Activated T-helper 2 cell treated with anti-CD3 and anti-CD28 coated beads, Interferon-gamma antibody, Interleukin-2, Interleukin-4, amounts not matched to agents 10 μg/mL and 5 μg/mL and 100 μg/mL, durations not matched to agents 14 hours and 24 hours and 36 hours (primary cell): ENCODE data around the gene DIPK1C. TPM values are rescaled to one million over a fixed set of nuclear protein-coding genes. Genes with fewer than 3 reads are reported as not detected.
"Not testable (repeated sequence)": the region's sequence is repeated elsewhere in the genome, so short reads cannot be mapped to it uniquely, and the experiment has no call there.

Experiments used
- DNase-seq: peaks from one replicate; pipeline ENCODE4 v3.0.0; 2021; ENCODE audit warnings: low spot score
- H3K27ac Mint-ChIP-seq: one replicate; pipeline ENCODE4 v1.8.0; 2021; ENCODE audit warnings: mixed read lengths
- H3K27me3 Mint-ChIP-seq: one replicate; pipeline ENCODE4 v1.8.0; 2021; ENCODE audit warnings: low read depth, mixed read lengths
- H3K36me3 Mint-ChIP-seq: one replicate; pipeline ENCODE4 v1.8.0; 2021; ENCODE audit warnings: low read depth, mixed read lengths
- H3K4me1 Mint-ChIP-seq: one replicate; pipeline ENCODE4 v1.8.0; 2021; ENCODE audit warnings: low read depth, mixed read lengths
- H3K4me3 Mint-ChIP-seq: one replicate; pipeline ENCODE4 v1.8.0; 2021; ENCODE audit warnings: low read depth, mild to moderate bottlenecking, moderate library complexity, mixed read lengths
- H3K9me3 Mint-ChIP-seq: one replicate; pipeline ENCODE4 v1.8.0; 2021; ENCODE audit warnings: mixed read lengths
- intact Hi-C: fragments of 100-400 bp; cut with micrococcal nuclease; formaldehyde crosslinking; loops from one replicate; pipeline ENCODE4 v1.15.1; 2023
- total RNA-seq: library from RNA; stranded (reverse); gene quantifications from 2 replicates; pipeline ENCODE4 v1.2.3, GENCODE V29; 2022

Gene DIPK1C
- total RNA-seq = not detected in 2 replicates

GRCh38 chr18:74457043-74457724 lies at the start of gene DIPK1C:
DIPK1C (minus strand) TSS chr18:74457308; CDS start chr18:74457259, 49 bp downstream.
- intact Hi-C loops = no loop called here
- H3K36me3 Mint-ChIP-seq = no peaks in the 10 kb centered on the region
- no peaks in the 10 kb centered on the region for H3K4me1 Mint-ChIP-seq
- peaks cover 67% of the 10 kb centered on the region for H3K27me3 Mint-ChIP-seq
- H3K4me3 Mint-ChIP-seq = no peak within 1 kb of the TSS
- no peak for DNase-seq
- H3K9me3 Mint-ChIP-seq = no peaks in the 10 kb centered on the region
- H3K27ac Mint-ChIP-seq = no peak within 1 kb of the TSS

GRCh38 chr18:74506448-74507084 lies 49.5 kb upstream of the DIPK1C start:
- peak overlapping the region; percentile 18 for H3K27ac Mint-ChIP-seq
- peaks cover 2% of the 10 kb centered on the region for H3K4me1 Mint-ChIP-seq
- intact Hi-C loops = no loop called here
- H3K27me3 Mint-ChIP-seq = no peaks in the 10 kb centered on the region
- no peaks in the 10 kb centered on the region for H3K9me3 Mint-ChIP-seq
- no peak overlapping the region for H3K4me3 Mint-ChIP-seq
- peaks cover 78% of the 10 kb centered on the region for H3K36me3 Mint-ChIP-seq
- no peak for DNase-seq

GRCh38 chr18:74505776-74506175 lies 48.7 kb upstream of the DIPK1C start:
- intact Hi-C loops = no loop called here
- H3K36me3 Mint-ChIP-seq = peaks cover 78% of the 10 kb centered on the region
- DNase-seq = no peak
- peaks cover 2% of the 10 kb centered on the region for H3K4me1 Mint-ChIP-seq
- no peaks in the 10 kb centered on the region for H3K27me3 Mint-ChIP-seq
- H3K4me3 Mint-ChIP-seq = no peak overlapping the region
- no peaks in the 10 kb centered on the region for H3K9me3 Mint-ChIP-seq
- no peak overlapping the region for H3K27ac Mint-ChIP-seq

- intact Hi-C loops = no loop called here
- Mint-ChIP-seq H3K27me3 (no peaks in the 10 kb centered on the region), H3K4me3 (no peak overlapping the region), H3K9me3 (no peaks in the 10 kb centered on the region), H3K4me1 (peaks cover 18% of the 10 kb centered on the region), H3K36me3 (peaks cover 65% of the 10 kb centered on the region), H3K27ac (no peak overlapping the region)
- no peak for DNase-seq
Measured at GRCh38 chr18:74503137-74503536, 46.0 kb upstream of the DIPK1C start.

- Mint-ChIP-seq H3K4me3 (peak overlapping the region; percentile 33), H3K4me1 (peaks cover 31% of the 10 kb centered on the region), H3K9me3 (no peaks in the 10 kb centered on the region), H3K36me3 (peaks cover 59% of the 10 kb centered on the region), H3K27me3 (no peaks in the 10 kb centered on the region), H3K27ac (peak overlapping the region; percentile 73)
- DNase-seq = no peak
- intact Hi-C loops = no loop called here
Measured at GRCh38 chr18:74501386-74501785, 44.3 kb upstream of the DIPK1C start.

GRCh38 chr18:74500774-74501173 lies 43.7 kb upstream of the DIPK1C start:
- Mint-ChIP-seq H3K36me3 (peaks cover 56% of the 10 kb centered on the region), H3K4me1 (peaks cover 31% of the 10 kb centered on the region)

GRCh38 chr18:74500372-74500771 lies 43.3 kb upstream of the DIPK1C start:
- intact Hi-C loops = no loop called here

More at GRCh38 chr18:74500774-74501173, 43.7 kb upstream of the DIPK1C start:
- intact Hi-C loops, H3K27me3 Mint-ChIP-seq, DNase-seq, H3K9me3 Mint-ChIP-seq: not testable (repeated sequence)
- H3K27ac Mint-ChIP-seq = peak overlapping the region; percentile 73
- H3K4me3 Mint-ChIP-seq = peak overlapping the region; percentile 93

GRCh38 chr18:74499633-74500032 lies 42.5 kb upstream of the DIPK1C start:
- Mint-ChIP-seq H3K27me3 (no peaks in the 10 kb centered on the region), H3K9me3 (no peaks in the 10 kb centered on the region), H3K36me3 (peaks cover 51% of the 10 kb centered on the region), H3K27ac (peak overlapping the region; percentile 96), H3K4me3 (peak overlapping the region; percentile 93), H3K4me1 (peaks cover 31% of the 10 kb centered on the region)
- DNase-seq = peak; percentile 54
- intact Hi-C loops = loop anchor here (1.0 to 5.0 kb wide), 9 partner anchors 15 to 711 kb away; partner anchors contain the start of genes TIMM21, TSHZ1 and ZNF407

More at GRCh38 chr18:74500372-74500771, 43.3 kb upstream of the DIPK1C start:
- Mint-ChIP-seq H3K9me3 (no peaks in the 10 kb centered on the region), H3K4me3 (peak overlapping the region; percentile 93), H3K27me3 (no peaks in the 10 kb centered on the region), H3K4me1 (peaks cover 31% of the 10 kb centered on the region), H3K36me3 (peaks cover 53% of the 10 kb centered on the region), H3K27ac (peak overlapping the region; percentile 73)
- DNase-seq = no peak

GRCh38 chr18:74498712-74499627 lies 41.9 kb upstream of the DIPK1C start:
- no peaks in the 10 kb centered on the region for H3K9me3 Mint-ChIP-seq
- H3K27ac Mint-ChIP-seq = peak overlapping the region; percentile 96
- H3K4me1 Mint-ChIP-seq = peaks cover 31% of the 10 kb centered on the region
- peaks cover 47% of the 10 kb centered on the region for H3K36me3 Mint-ChIP-seq
- peaks cover 1% of the 10 kb centered on the region for H3K27me3 Mint-ChIP-seq
- intact Hi-C loops = loop anchor here (1.0 to 5.0 kb wide), 9 partner anchors 14 to 711 kb away; partner anchors contain the start of genes TIMM21, TSHZ1 and ZNF407
- peak; percentile 75 for DNase-seq
- peak overlapping the region; percentile 93 for H3K4me3 Mint-ChIP-seq

- peaks cover 29% of the 10 kb centered on the region for H3K4me1 Mint-ChIP-seq
- no peak for DNase-seq
- peaks cover 4% of the 10 kb centered on the region for H3K27me3 Mint-ChIP-seq
- peak overlapping the region; percentile 96 for H3K27ac Mint-ChIP-seq
- H3K4me3 Mint-ChIP-seq = peak overlapping the region; percentile 93
- intact Hi-C loops = loop anchor here (2.0 to 5.0 kb wide), 6 partner anchors 13 to 575 kb away; partner anchors contain the start of gene CYB5A
- H3K36me3 Mint-ChIP-seq = peaks cover 35% of the 10 kb centered on the region
- H3K9me3 Mint-ChIP-seq = no peaks in the 10 kb centered on the region
Measured at GRCh38 chr18:74497778-74498177, 40.7 kb upstream of the DIPK1C start.

- intact Hi-C loops = loop anchor here (2.0 to 5.0 kb wide), 3 partner anchors 55 to 575 kb away; partner anchors contain the start of gene CYB5A
- no peak for DNase-seq
- H3K27me3 Mint-ChIP-seq = peaks cover 7% of the 10 kb centered on the region
Measured at GRCh38 chr18:74497324-74497676, 40.2 kb upstream of the DIPK1C start.

More at GRCh38 chr18:74497324-74497676, 40.2 kb upstream of the DIPK1C start:
- H3K36me3 Mint-ChIP-seq = peaks cover 30% of the 10 kb centered on the region
- peaks cover 29% of the 10 kb centered on the region for H3K4me1 Mint-ChIP-seq
- H3K4me3 Mint-ChIP-seq = peak overlapping the region; percentile 93
- peak overlapping the region; percentile 96 for H3K27ac Mint-ChIP-seq
- H3K9me3 Mint-ChIP-seq = no peaks in the 10 kb centered on the region
